Glutamatergic neuron (in vitro differentiated cells): Measurements from ENCODE around the gene SYNE1. TPM values are rescaled to one million over a fixed set of nuclear protein-coding genes. Genes with fewer than 3 reads are reported as not detected.
A peak's percentile ranks its signal among the peaks of the same experiment; 100 is the strongest.

Experiments used
- DNase-seq: peaks from one replicate; pipeline ENCODE4 v3.0.0; 2022
- H3K27ac Mint-ChIP-seq: one replicate; pipeline ENCODE4 v1.8.0; 2020; ENCODE audit warnings: mild to moderate bottlenecking, mixed read lengths, inconsistent platforms; ENCODE audit not compliant: unreplicated experiment
- H3K27me3 Mint-ChIP-seq: one replicate; pipeline ENCODE4 v1.8.0; 2020; ENCODE audit warnings: mild to moderate bottlenecking, moderate library complexity, mixed read lengths, inconsistent platforms; ENCODE audit not compliant: unreplicated experiment
- H3K36me3 Mint-ChIP-seq: one replicate; pipeline ENCODE4 v1.8.0; 2020; ENCODE audit warnings: mild to moderate bottlenecking, mixed read lengths, inconsistent platforms; ENCODE audit not compliant: unreplicated experiment
- H3K4me1 Mint-ChIP-seq: one replicate; pipeline ENCODE4 v1.8.0; 2020; ENCODE audit warnings: mild to moderate bottlenecking, low read depth, mixed read lengths, inconsistent platforms; ENCODE audit not compliant: unreplicated experiment
- H3K4me3 Mint-ChIP-seq: one replicate; pipeline ENCODE4 v1.8.0; 2020; ENCODE audit warnings: mild to moderate bottlenecking, mixed read lengths, inconsistent platforms; ENCODE audit not compliant: unreplicated experiment
- H3K9me3 Mint-ChIP-seq: one replicate; pipeline ENCODE4 v1.8.0; 2020; ENCODE audit warnings: mild to moderate bottlenecking, moderate library complexity, mixed read lengths, inconsistent platforms; ENCODE audit not compliant: unreplicated experiment
- CTCF ChIP-seq: fragments of 200-600 bp; sonication (generic); IDR thresholded peaks from one replicate; pipeline ENCODE4 v1.5.0; 2021; ENCODE audit not compliant: partially characterized antibody, unreplicated experiment
- total RNA-seq: library from RNA; stranded (reverse); fragmentation: NEBNext Ultra II Directional; extraction: Animal tissue kit (Norgen Biotek cat#: 25700); gene quantifications from one replicate; pipeline ENCODE4 v1.2.1, GENCODE V29; 2021; ENCODE audit not compliant: unreplicated experiment

The SYNE1 gene
- total RNA-seq, 1 donor from 2014 or later: 23.4 TPM

- Mint-ChIP-seq H3K9me3 (no peaks in the 10 kb centered on the region), H3K27me3 (no peaks in the 10 kb centered on the region), H3K4me1 (peaks cover 3% of the 10 kb centered on the region), H3K4me3 (no peak overlapping the region), H3K36me3 (no peaks in the 10 kb centered on the region), H3K27ac (no peak overlapping the region)
- DNase-seq: no peak
- peak; percentile 59 for TF ChIP-seq CTCF
Observed at GRCh38 chr6:152267967-152268845, 369.0 kb downstream of the SYNE1 start.

- Mint-ChIP-seq H3K27me3 (peaks cover 2% of the 10 kb centered on the region), H3K4me3 (no peak overlapping the region), H3K4me1 (no peaks in the 10 kb centered on the region), H3K27ac (no peak overlapping the region), H3K9me3 (peaks cover 6% of the 10 kb centered on the region), H3K36me3 (peaks cover 6% of the 10 kb centered on the region)
- DNase-seq: no peak
- TF ChIP-seq CTCF: no peak
Observed at GRCh38 chr6:152265651-152266050, 371.5 kb downstream of the SYNE1 start.

DNA sequence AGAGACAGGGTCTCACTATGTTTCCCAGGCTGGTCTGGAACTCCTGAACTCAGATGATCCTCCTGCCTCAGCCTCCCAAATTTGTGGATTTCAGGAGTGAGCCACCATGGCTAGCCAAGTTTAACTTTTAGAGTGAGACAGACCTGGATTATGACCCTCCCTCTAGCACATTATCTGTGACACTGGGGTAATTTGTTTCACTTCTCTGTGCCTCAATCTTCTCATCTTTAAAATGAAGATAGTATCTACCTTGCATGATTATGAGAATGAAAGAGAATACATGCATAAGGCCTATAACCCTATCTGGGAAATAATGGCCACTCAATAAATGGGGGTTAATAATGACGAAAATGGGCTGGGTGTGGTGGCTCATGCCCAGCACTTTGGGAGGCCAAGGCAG, 373.6 kb downstream of the SYNE1 start:
- peaks cover 6% of the 10 kb centered on the region for H3K9me3 Mint-ChIP-seq
- no peak for DNase-seq
- TF ChIP-seq CTCF: no peak
- H3K36me3 Mint-ChIP-seq: peaks cover 6% of the 10 kb centered on the region
- H3K27me3 Mint-ChIP-seq: peaks cover 2% of the 10 kb centered on the region
- no peaks in the 10 kb centered on the region for H3K4me1 Mint-ChIP-seq
- H3K27ac Mint-ChIP-seq: no peak overlapping the region
- no peak overlapping the region for H3K4me3 Mint-ChIP-seq

GRCh38 chr6:152261179-152261578, 376.0 kb downstream of the SYNE1 start:
- Mint-ChIP-seq H3K27me3 (peaks cover 2% of the 10 kb centered on the region), H3K36me3 (peaks cover 10% of the 10 kb centered on the region), H3K27ac (no peak overlapping the region), H3K9me3 (peaks cover 6% of the 10 kb centered on the region), H3K4me3 (no peak overlapping the region), H3K4me1 (no peaks in the 10 kb centered on the region)
- no peak for TF ChIP-seq CTCF
- no peak for DNase-seq

- Mint-ChIP-seq H3K4me3 (no peak overlapping the region), H3K36me3 (peaks cover 10% of the 10 kb centered on the region), H3K9me3 (peaks cover 6% of the 10 kb centered on the region), H3K27me3 (peaks cover 2% of the 10 kb centered on the region), H3K27ac (no peak overlapping the region), H3K4me1 (no peaks in the 10 kb centered on the region)
- no peak for TF ChIP-seq CTCF
- DNase-seq: no peak
Observed at GRCh38 chr6:152259234-152259633, 377.9 kb downstream of the SYNE1 start.
